ENCODE results near the gene SMYD3. TPM values are rescaled to one million over a fixed set of nuclear protein-coding genes. Genes with fewer than 3 reads are reported as not detected.
A peak's percentile ranks its signal among the peaks of the same experiment; 100 is the strongest.

The SMYD3 gene
- total and polyA plus RNA-seq, 2 of the 13 experiments (the other 11 are each of a cell fraction or from before 2014, with no cell fraction given) = 27.7 to 35.8 TPM

DNA sequence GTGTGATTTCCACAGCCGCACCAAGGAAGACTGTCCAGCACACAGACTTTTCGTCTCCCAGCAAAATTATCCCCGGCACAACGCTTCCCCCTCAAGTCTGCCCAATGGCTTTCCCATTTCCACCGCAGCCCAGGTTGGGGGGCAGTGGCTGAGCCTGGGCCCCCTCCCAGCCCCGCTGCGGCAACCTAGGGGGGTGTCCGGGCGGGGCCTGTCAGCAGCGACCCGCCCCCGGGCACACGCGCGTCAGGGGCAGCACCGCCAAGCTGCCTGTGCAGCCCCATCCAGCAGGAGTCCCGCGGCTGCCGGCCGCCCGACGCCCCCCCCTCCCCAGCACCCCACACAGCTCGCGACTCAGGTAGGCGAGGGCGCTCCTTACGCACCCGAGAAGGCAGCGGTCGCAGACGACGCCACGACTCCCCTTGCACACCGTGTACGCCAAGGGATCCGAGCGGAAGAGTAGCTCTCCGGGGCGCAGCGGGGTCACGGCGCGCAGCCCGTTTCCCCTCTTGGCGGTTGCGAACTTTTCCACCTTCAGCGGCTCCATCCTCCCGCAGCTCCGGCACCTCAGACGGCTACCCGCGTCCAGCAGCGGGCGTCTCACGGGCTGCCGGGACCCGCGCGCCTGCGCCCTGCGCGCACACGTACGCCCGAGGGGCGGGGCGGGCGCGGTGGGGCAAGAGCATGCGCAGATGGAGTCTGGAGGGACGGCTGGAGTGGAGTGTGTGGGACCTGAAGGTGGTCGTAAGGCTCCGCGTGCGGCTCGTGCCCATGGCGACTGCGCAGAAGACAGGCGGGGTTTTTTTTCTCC lies at the start of gene SMYD3 (continued):
- TF ChIP-seq, protein P1, sequence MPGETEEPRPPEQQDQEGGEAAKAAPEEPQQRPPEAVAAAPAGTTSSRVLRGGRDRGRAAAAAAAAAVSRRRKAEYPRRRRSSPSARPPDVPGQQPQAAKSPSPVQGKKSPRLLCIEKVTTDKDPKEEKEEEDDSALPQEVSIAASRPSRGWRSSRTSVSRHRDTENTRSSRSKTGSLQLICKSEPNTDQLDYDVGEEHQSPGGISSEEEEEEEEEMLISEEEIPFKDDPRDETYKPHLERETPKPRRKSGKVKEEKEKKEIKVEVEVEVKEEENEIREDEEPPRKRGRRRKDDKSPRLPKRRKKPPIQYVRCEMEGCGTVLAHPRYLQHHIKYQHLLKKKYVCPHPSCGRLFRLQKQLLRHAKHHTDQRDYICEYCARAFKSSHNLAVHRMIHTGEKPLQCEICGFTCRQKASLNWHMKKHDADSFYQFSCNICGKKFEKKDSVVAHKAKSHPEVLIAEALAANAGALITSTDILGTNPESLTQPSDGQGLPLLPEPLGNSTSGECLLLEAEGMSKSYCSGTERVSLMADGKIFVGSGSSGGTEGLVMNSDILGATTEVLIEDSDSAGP (CRISPR knock-in tag; IDR thresholded peaks at IDR 0.05; ENCODE audit: borderline replicate concordance) = peak; percentile 57; the same call in 1 of the 2 replicates
- TF ChIP-seq NFYB (CRISPR knock-in tag; IDR thresholded peaks at IDR 0.05) (no peak), ZNF644 (CRISPR knock-in tag; IDR thresholded peaks at IDR 0.05; ENCODE audit: low read depth) (no peak), ZNF337 (CRISPR knock-in tag; IDR thresholded peaks at IDR 0.05; ENCODE audit: borderline replicate concordance, low read depth) (no peak), GTF2F1 (IDR thresholded peaks at IDR 0.05; ENCODE audit: low read length) (no peak), SYNCRIP (IDR thresholded peaks at IDR 0.05; ENCODE audit: insufficient read depth, low read depth, low read length) (no peak), NAIF1 (CRISPR knock-in tag; IDR thresholded peaks at IDR 0.05; ENCODE audit: borderline replicate concordance) (0 out of 2 replicates have a peak, but pooled peaks have one; percentile 58), ZNF34 (CRISPR knock-in tag; IDR thresholded peaks at IDR 0.05; ENCODE audit: borderline replicate concordance) (0 out of 2 replicates have a peak, but pooled peaks have one; percentile 75), TCF12 (IDR thresholded peaks at IDR 0.05) (no peak), TCF12 (CRISPR knock-in tag; IDR thresholded peaks at IDR 0.05) (no peak), ZSCAN29 (CRISPR knock-in tag; conservative IDR thresholded peaks at IDR 0.05) (no peak), SALL2 (CRISPR knock-in tag; IDR thresholded peaks at IDR 0.05) (peak; percentile 42; the same call in 1 of the 2 replicates), ZFP41 (CRISPR knock-in tag; IDR thresholded peaks at IDR 0.05; ENCODE audit: borderline replicate concordance) (no peak), RAD21 (CRISPR knock-in tag; IDR thresholded peaks at IDR 0.05) (no peak)
- TF ChIP-seq, protein P2, sequence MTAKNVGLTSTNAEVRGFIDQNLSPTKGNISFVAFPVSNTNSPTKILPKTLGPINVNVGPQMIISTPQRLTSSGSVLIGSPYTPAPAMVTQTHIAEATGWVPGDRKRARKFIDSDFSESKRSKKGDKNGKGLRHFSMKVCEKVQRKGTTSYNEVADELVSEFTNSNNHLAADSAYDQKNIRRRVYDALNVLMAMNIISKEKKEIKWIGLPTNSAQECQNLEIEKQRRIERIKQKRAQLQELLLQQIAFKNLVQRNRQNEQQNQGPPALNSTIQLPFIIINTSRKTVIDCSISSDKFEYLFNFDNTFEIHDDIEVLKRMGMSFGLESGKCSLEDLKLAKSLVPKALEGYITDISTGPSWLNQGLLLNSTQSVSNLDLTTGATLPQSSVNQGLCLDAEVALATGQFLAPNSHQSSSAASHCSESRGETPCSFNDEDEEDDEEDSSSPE (CRISPR knock-in tag; IDR thresholded peaks at IDR 0.05) = peak; percentile 62
- TF ChIP-seq, protein P3, sequence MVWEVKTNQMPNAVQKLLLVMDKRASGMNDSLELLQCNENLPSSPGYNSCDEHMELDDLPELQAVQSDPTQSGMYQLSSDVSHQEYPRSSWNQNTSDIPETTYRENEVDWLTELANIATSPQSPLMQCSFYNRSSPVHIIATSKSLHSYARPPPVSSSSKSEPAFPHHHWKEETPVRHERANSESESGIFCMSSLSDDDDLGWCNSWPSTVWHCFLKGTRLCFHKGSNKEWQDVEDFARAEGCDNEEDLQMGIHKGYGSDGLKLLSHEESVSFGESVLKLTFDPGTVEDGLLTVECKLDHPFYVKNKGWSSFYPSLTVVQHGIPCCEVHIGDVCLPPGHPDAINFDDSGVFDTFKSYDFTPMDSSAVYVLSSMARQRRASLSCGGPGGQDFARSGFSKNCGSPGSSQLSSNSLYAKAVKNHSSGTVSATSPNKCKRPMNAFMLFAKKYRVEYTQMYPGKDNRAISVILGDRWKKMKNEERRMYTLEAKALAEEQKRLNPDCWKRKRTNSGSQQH (CRISPR knock-in tag; IDR thresholded peaks at IDR 0.05; ENCODE audit: low read depth) = peak; percentile 52; the same call in 1 of the 2 replicates
- TF ChIP-seq, protein P4, sequence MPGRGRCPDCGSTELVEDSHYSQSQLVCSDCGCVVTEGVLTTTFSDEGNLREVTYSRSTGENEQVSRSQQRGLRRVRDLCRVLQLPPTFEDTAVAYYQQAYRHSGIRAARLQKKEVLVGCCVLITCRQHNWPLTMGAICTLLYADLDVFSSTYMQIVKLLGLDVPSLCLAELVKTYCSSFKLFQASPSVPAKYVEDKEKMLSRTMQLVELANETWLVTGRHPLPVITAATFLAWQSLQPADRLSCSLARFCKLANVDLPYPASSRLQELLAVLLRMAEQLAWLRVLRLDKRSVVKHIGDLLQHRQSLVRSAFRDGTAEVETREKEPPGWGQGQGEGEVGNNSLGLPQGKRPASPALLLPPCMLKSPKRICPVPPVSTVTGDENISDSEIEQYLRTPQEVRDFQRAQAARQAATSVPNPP (CRISPR knock-in tag; IDR thresholded peaks at IDR 0.05) = no peak
- TF ChIP-seq, protein P5, sequence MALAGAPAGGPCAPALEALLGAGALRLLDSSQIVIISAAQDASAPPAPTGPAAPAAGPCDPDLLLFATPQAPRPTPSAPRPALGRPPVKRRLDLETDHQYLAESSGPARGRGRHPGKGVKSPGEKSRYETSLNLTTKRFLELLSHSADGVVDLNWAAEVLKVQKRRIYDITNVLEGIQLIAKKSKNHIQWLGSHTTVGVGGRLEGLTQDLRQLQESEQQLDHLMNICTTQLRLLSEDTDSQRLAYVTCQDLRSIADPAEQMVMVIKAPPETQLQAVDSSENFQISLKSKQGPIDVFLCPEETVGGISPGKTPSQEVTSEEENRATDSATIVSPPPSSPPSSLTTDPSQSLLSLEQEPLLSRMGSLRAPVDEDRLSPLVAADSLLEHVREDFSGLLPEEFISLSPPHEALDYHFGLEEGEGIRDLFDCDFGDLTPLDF (CRISPR knock-in tag; IDR thresholded peaks at IDR 0.05) = no peak
- TF ChIP-seq, protein P6, sequence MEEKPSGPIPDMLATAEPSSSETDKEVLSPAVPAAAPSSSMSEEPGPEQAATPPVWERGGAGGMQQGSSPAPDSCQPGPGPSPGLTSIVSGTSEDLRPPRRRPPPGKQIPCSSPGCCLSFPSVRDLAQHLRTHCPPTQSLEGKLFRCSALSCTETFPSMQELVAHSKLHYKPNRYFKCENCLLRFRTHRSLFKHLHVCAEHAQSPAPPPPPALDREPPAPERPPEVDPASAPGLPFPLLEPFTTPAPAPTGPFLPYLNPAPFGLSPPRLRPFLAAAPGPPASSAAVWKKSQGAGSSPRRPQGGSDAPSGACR (CRISPR knock-in tag; IDR thresholded peaks at IDR 0.05) = peak; percentile 63; the same call in 1 of the 2 replicates
- TF ChIP-seq, protein P7, sequence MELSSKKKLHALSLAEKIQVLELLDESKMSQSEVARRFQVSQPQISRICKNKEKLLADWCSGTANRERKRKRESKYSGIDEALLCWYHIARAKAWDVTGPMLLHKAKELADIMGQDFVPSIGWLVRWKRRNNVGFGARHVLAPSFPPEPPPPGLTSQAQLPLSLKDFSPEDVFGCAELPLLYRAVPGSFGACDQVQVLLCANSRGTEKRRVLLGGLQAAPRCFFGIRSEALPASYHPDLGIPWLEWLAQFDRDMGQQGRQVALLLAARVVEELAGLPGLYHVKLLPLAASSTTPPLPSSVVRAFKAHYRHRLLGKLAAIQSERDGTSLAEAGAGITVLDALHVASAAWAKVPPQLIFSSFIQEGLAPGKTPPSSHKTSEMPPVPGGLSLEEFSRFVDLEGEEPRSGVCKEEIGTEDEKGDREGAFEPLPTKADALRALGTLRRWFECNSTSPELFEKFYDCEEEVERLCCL (CRISPR knock-in tag; IDR thresholded peaks at IDR 0.05; ENCODE audit: borderline replicate concordance) = no peak
